Kasumi-1 (cell line): ENCODE data around the gene CHFR.
"Not testable (repeated sequence)": the region's sequence is repeated elsewhere in the genome, so short reads cannot be mapped to it uniquely, and the experiment has no call there.

Source experiments
- DNase-seq, 2 experiments: peaks; one replicate each; lab custom pipeline; 2025; lab: John Stamatoyannopoulos, UW

Gene CHFR

GRCh38 chr12:132874175-132874574 is 13.2 kb downstream of the CHFR start:
- no peak for DNase-seq

- DNase-seq, result no peak
Measured at GRCh38 chr12:132873724-132874123, 13.7 kb downstream of the CHFR start.

- no peak for DNase-seq
Measured at GRCh38 chr12:132872975-132873421, 14.4 kb downstream of the CHFR start.

- no peak for DNase-seq
Measured at GRCh38 chr12:132872073-132872855, 15.1 kb downstream of the CHFR start.

- no peak for DNase-seq
Measured at GRCh38 chr12:132869551-132869950, 17.9 kb downstream of the CHFR start.

GRCh38 chr12:132866251-132866828 is 21.1 kb downstream of the CHFR start:
- no peak for DNase-seq

- DNase-seq, result no peak
Measured at GRCh38 chr12:132861558-132861957, 25.8 kb downstream of the CHFR start.

GRCh38 chr12:132858718-132859266 is 28.6 kb downstream of the CHFR start:
- DNase-seq, result no peak

GRCh38 chr12:132857019-132857418 is 30.4 kb downstream of the CHFR start:
- DNase-seq, result not testable (repeated sequence)

- DNase-seq, result no peak
Measured at GRCh38 chr12:132856581-132856980, 30.8 kb downstream of the CHFR start.

- not testable (repeated sequence) for DNase-seq
Measured at GRCh38 chr12:132855211-132855610, 32.2 kb downstream of the CHFR start.

GRCh38 chr12:132853285-132854092 is 33.9 kb downstream of the CHFR start:
- DNase-seq, result no peak

GRCh38 chr12:132852496-132852895 is 34.9 kb downstream of the CHFR start:
- no peak for DNase-seq

- DNase-seq, result no peak
Measured at GRCh38 chr12:132851465-132851864, 35.9 kb downstream of the CHFR start.

GRCh38 chr12:132850291-132850690 is 37.1 kb downstream of the CHFR start:
- DNase-seq, result no peak

- no peak for DNase-seq
Measured at GRCh38 chr12:132848521-132848920, 38.9 kb downstream of the CHFR start.

- DNase-seq, result no peak
Measured at GRCh38 chr12:132847363-132848356, 39.7 kb downstream of the CHFR start.

- DNase-seq, result not testable (repeated sequence)
Measured at GRCh38 chr12:132844681-132845080, 42.7 kb downstream of the CHFR start.

- DNase-seq, result no peak
Measured at GRCh38 chr12:132842449-132843045, 44.9 kb downstream of the CHFR start.

- DNase-seq, result no peak
Measured at GRCh38 chr12:132841151-132841550, 46.3 kb downstream of the CHFR start.

GRCh38 chr12:132840536-132840935 is 46.9 kb downstream of the CHFR start:
- no peak for DNase-seq
